HG03135 (cell line): Measurements from ENCODE around the gene SKOR2.
"Not testable (repeated sequence)": the region's sequence is repeated elsewhere in the genome, so short reads cannot be mapped to it uniquely, and the experiment has no call there.

Experiments
- ATAC-seq: cut with Tn5 transposase; IDR thresholded peaks from one replicate; pipeline ENCODE4 v1.9.1; 2021; ENCODE audit warnings: mild to moderate bottlenecking, moderate library complexity; ENCODE audit not compliant: unreplicated experiment

SKOR2 gene

GRCh38 chr18:47203626-47204464, 47.6 kb downstream of the SKOR2 start:
- no peak for ATAC-seq

- ATAC-seq = not testable (repeated sequence)
Measured at GRCh38 chr18:47195961-47196360, 55.5 kb downstream of the SKOR2 start.

- no peak for ATAC-seq
Measured at GRCh38 chr18:47191961-47192360, 59.5 kb downstream of the SKOR2 start.

- ATAC-seq = no peak
Measured at GRCh38 chr18:47187721-47188120, 63.7 kb downstream of the SKOR2 start.

- ATAC-seq = no peak
Measured at GRCh38 chr18:47184419-47185050, 66.9 kb downstream of the SKOR2 start.

- ATAC-seq = not testable (repeated sequence)
Measured at GRCh38 chr18:47182156-47182555, 69.3 kb downstream of the SKOR2 start.

- no peak for ATAC-seq
Measured at GRCh38 chr18:47180765-47181164, 70.7 kb downstream of the SKOR2 start.

- ATAC-seq = no peak
Measured at GRCh38 chr18:47179520-47179919, 71.9 kb downstream of the SKOR2 start.

GRCh38 chr18:47175898-47176575, 75.4 kb downstream of the SKOR2 start, which contains the start of gene IER3IP1:
TSS of gene IER3IP1 (minus strand) at chr18:47176364. CDS start at chr18:47176277, 87 bp downstream.
- peak; percentile 82 for ATAC-seq

- peak; percentile 10 for ATAC-seq
Measured at GRCh38 chr18:47175283-47175897, 76.1 kb downstream of the SKOR2 start.

GRCh38 chr18:47174545-47175116, 76.8 kb downstream of the SKOR2 start:
- ATAC-seq = no peak

- ATAC-seq = no peak
Measured at GRCh38 chr18:47172476-47172875, 79.0 kb downstream of the SKOR2 start.

- no peak for ATAC-seq
Measured at GRCh38 chr18:47168913-47169312, 82.5 kb downstream of the SKOR2 start.

GRCh38 chr18:47168509-47168908, 83.0 kb downstream of the SKOR2 start:
- ATAC-seq = no peak

GRCh38 chr18:47166294-47166693, 85.2 kb downstream of the SKOR2 start:
- no peak for ATAC-seq

- ATAC-seq = peak; percentile 83
Measured at GRCh38 chr18:47163241-47163640, 88.2 kb downstream of the SKOR2 start.

- ATAC-seq = no peak
Measured at GRCh38 chr18:47160256-47160655, 91.2 kb downstream of the SKOR2 start.

GRCh38 chr18:47158404-47158803, 93.1 kb downstream of the SKOR2 start:
- not testable (repeated sequence) for ATAC-seq
